ENCODE results near the gene SPRED2.

SPRED2 gene

GRCh38 chr2:65363879-65364666 is 68.3 kb downstream of the SPRED2 start:
- DNase-seq: no peak

DNA sequence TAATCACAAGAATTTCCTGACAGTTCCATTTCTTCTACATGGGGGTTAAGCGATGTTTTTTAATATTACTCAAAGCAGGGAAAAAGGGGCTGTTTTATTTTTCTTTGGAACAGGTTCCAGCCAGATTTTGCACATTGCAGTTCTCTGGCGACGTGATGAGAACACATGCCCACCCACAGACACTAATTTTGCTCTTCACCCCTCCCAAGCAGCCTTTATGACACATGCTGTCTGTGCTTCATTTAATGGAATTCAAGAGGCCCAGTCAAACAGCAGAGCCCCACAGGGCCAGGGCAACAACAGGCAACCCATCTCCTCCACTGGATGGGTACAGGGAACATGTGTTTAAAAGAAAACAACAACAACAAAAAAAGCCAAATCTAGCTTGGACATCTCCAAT is 70.8 kb downstream of the SPRED2 start:
- no peak for DNase-seq

DNA sequence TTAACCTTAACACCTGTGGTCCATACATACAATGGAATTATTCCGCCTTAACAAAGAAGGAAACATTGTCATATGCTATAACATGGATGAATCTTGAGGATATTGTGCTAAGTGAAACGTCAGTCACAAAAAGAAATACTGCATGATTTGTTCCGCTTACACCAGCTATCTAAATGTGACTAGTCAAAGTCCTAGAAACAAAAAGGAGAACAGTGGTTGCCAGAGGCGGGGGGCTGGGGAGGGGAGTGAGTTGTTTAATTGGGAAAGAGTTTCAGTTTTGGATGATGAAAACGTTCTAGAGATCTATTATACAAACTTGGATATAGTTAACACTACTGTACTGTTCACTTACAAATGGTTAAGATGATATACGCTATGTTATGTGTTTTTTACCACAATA is 72.0 kb downstream of the SPRED2 start:
- DNase-seq: no peak

- no peak for DNase-seq
These were observed 73.6 kb downstream of the SPRED2 start for GRCh38 chr2:65358678-65359400.

DNA sequence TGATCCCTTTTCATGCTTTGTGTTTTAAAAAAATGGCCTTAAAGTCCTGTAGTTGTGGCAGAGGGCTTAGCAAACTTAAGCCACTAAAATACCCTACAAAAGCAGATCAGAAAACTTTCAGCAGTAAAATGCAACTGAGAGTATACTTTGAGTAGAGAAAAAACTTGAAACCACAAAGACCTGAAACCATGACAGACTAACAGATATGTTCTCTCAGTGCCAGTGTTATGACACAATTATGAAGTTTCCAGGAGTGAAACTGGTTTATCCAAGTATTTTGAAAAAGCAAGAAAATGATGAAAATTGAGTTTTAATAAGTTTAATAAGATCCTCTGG is 74.5 kb downstream of the SPRED2 start:
- DNase-seq: peak; percentile 52

DNA sequence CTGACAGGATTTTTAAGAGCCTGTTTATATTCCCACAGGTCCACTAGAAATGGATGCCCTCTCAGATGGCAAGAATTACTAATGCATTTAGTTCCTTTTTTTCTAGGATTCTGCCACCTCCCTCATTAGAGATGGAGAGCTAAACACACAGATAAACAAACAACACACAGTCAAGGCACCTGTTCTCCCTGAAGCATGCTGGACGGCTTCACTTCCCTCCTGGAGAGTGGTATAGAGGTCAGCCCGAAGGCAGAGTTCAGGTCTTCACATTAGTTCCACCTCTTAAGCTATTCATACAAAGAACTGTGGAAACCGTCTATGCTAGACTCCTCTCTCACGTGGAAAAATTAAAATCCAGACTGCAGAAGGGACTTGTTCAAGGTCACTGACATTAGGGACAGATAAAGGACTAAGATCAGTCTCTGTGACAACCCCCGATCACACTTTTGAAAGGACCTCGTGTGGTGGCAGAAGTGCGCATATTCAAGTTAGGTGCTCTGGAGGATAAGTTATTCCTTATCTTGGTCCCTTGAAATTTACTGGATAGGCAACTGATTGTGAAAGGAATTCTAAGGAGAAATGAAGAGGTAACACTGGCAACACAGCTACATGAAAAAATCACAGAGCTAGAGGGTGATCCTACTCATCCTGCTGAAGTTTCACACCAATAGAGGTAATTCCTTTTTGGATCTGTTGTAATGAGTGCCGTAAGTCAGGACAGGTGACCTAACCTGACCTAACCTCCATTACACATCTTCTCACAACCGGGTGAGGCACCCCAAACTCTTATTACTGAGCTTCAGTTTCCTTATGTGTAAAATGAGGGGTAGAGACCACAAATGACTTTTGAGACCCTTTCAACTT is 75.1 kb downstream of the SPRED2 start:
- DNase-seq: no peak

DNA sequence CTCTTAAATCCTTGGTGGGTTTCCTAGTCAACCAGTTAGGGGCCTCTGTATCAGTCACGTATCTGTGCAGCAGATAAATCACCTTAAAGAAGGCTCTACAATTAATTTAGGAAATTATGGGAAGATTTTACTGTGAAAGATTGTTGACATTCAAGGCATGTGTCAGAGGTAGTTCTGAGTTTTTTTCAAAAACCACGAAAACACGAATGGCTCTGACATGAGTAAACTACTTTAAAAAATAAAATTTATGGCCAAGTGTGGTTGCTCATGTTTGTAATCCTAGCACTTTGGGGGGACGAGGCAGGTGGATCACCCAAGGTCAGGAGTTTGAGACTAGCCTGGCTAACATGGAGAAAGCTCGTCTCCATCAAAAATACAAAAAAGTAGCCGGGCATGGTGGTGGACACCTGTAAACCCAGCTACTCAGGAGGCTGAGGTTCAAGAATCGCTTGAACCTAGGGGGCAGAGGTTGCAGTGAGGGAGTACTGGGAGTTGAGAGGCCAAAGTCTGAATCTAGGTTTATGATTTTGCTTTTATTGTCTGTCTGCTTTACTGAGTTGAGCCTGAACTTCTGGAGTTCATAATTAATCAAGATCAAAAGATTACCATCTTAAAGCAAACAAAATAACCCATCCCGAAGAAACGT is 77.1 kb downstream of the SPRED2 start:
- DNase-seq: no peak

DNA sequence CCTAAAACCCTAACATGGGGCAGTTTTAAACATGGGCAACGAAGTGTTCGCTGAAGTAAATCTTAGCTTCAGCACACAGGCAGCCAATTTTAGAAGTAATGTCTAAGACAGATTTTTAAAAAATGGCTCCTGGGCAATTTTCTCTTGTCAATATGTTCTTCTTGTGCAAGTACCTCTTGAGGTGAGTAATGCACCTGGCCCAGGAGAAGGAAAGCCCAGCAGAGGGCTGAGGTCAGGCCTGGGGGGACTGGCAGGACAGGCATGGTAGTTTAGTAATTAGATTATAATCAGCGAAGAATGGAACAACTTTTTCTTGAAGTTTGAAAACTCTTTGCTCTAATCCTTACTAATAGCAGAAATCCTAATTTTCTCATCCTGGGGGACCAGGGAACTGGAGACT is 77.6 kb downstream of the SPRED2 start:
- DNase-seq: no peak

- DNase-seq: no peak
These were observed 78.5 kb downstream of the SPRED2 start for GRCh38 chr2:65353927-65354326.

GRCh38 chr2:65353046-65353445 is 79.4 kb downstream of the SPRED2 start:
- no peak for DNase-seq

GRCh38 chr2:65351948-65352595 is 80.3 kb downstream of the SPRED2 start:
- no peak for DNase-seq

DNA sequence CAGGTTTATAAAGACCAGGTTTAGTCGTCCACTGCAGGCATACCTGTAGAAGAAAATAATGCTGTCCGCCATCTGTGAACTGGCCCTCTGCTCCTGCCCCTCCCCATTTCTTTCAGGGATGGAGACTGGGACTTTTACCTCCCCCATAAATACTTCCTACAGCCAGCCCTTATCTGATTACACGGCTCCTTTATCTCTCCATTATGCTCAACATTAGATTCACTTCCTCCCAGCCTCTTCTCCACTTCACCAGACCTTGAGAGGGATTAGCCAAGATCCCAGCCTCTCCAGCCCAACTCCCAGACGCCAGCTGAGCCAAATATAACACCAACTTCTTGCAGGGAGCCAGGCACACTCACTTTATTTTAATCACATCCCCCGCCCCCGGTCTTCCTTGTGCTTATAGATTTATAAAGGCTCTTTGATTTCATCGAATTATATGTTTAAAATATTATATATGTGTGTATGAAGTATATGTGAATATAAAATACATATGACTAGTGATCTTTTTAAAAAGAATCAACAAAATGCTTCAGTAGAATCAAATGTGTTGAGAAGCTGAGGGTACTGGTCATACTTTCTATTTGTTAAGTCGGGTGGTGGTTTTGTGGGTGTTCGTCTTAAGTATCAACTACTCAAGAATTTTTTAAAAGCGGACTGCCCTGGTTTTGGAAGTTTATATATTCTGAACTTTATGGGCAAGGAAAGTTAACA is 81.0 kb downstream of the SPRED2 start:
- DNase-seq: no peak

DNA sequence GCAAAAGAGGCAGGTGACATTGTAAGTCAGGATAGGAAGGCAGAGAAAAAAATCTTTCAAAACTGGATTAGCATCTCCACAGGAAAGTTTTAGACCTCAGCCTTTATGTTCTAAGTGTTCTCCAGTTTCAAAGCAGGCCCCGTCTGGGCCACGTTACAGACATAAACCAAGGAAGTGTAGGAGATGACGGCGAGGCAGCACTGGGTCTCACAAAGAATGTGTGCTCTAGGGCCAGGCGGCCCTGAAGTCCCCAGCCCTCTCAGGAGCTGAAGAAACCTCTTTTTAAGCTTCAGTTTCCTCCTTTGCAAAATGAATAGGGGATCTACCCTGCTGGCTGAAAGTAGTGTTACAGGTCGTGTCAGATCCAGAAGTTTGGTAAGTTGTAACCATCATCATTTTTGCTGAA is 81.7 kb downstream of the SPRED2 start:
- no peak for DNase-seq

DNA sequence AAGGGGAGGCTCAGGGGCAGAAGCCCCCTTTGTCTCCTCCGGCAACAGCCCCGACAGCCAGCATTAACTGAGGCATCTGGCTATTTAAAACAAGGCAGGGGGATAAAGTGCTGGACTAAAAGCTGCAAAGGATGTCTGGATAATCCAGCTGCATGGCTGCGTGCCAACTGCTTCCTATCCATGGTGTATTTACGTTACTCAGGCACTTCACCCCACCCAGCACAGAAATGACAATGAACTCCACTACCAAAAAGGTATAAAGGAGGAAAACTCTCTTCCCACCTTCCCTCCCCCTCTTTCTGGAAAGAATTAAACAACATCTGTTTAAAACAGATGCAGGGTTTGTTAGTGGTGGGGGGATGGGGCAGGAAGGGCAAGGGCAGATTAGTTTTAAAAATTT is 82.5 kb downstream of the SPRED2 start:
- DNase-seq: no peak

DNA sequence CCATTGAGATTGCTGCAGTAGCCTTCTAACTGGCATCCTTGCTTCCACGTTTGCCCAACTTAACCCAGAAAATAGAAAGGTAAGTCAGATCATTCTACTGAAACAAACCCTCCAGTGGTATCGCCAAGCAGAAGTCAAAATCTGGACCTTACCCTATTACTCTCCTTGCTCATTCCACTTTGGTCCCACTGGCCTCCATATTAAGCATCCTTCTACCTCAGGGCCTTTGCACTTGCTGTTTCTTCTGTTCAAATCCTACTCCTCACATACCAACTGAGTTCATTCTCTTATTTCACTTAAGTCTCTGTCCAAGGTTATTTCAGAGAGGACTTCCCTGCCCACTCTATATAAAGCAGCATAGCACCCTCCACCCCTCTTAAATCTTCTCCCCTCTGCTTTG is 84.5 kb downstream of the SPRED2 start:
- DNase-seq: no peak

DNA sequence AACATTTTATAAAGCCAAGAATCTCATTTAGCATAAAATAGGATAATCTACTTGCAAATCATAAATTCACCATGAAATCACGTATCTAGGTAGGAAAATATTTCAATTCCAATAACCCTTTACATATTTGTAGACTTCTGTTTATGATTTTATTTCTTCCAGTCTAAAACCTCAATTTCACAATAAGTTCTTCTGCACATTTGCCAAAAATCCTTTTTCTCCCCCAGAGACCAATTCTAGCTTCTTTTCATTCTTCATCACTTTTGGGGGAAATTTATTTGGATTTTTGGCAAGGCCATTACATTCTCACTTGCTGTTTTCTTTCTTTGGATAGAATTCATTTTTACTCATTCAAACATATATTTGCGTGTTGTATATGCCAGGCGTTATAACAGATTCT is 86.8 kb downstream of the SPRED2 start:
- no peak for DNase-seq

DNA sequence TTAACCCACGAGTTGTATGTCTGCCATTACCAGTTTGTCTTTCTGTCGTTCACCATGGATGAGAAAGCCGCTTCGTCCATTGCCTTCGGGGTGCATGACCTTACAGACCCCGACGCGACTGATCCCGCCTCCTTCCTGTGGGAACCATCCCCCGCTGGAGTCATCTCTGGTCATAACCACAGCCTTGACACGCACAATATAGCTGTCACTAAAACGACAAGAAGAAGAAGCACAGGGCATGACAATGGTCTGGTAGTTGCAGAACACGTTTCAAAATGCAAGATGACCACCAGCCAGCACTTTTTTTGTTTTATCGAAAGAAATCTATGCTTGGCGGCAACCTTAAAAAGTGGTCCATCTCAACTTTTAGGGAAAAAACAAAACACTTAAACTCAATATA is 87.7 kb downstream of the SPRED2 start:
- no peak for DNase-seq

GRCh38 chr2:65344182-65344581 is 88.2 kb downstream of the SPRED2 start:
- no peak for DNase-seq

- no peak for DNase-seq
These were observed 89.0 kb downstream of the SPRED2 start for GRCh38 chr2:65343386-65343785.

DNA sequence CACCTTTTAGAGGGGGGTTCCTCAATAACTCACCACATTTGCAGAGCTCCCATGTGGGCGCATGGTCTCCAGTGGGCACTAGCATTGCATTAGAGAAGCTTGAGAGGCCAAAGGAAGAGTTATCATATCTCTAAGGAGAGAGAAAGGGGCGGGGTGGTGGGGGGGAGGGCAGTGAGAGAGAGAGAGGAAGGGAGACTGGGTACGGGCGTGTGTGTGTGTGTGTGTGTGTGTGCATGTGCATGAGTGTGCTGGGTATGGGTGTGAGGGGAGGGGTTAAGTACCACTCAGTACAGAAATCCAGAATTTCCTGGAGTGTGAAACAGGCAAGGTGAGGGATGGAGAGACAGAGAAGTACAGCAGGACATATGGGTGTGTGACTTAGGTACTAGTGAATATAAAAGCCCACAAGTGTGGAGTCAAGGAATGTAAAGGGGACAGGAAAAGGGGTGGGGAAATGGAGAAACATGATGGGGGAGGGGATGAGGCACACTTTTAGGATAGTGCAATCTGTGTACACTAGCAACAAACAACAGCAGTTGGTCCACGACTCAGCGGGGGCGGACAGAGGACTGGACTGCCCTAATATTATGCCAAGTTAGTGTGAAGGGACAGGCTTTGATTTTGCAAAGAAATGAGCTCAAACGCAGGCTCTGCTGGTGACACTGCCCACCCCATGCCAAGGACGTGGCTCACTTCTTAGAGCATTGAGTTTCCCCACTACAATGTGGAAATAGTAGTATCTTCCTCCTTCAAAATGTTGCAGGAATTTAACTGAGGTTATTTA is 91.3 kb downstream of the SPRED2 start:
- DNase-seq: no peak

GRCh38 chr2:65339648-65340047 is 92.8 kb downstream of the SPRED2 start:
- no peak for DNase-seq

Data from activated CD4-positive, alpha-beta T cell treated with anti-CD3 and anti-CD28 coated beads, Interleukin-2, amount 50 U/mL, for 16 hours (primary cell).